Measurements from ENCODE around the gene GLUL.

- no peak for TF ChIP-seq CTCF (conservative IDR thresholded peaks at IDR 0.05)
- no peak for TF ChIP-seq EZH2 (IDR thresholded peaks at IDR 0.05; ENCODE audit: low read depth)
These were observed 13.2 kb upstream of the GLUL start for GRCh38 chr1:182404781-182405180.

Data from PC-9 (cell line).